ENCODE results near the gene CDH13. TPM values are rescaled to one million over a fixed set of nuclear protein-coding genes. Genes with fewer than 3 reads are reported as not detected.

CDH13 gene
- total and polyA plus RNA-seq, 2 donors (not counting 1 experiment from before 2014, with no cell fraction given) = 27.6 to 96.7 TPM

GRCh38 chr16:83849421-83849820 lies 1222.7 kb downstream of the CDH13 start:
- Histone ChIP-seq H3K36me3 (ENCODE audit: control insufficient read depth, insufficient read depth, low read length) (no peaks in the 10 kb centered on the region), H4K20me1 (ENCODE audit: control insufficient read depth, extremely low read depth, insufficient read depth, low read length) (no peaks in the 10 kb centered on the region), H3K79me2 (ENCODE audit: control insufficient read depth, insufficient read depth, low read length) (no peaks in the 10 kb centered on the region), H3K9ac (ENCODE audit: insufficient read depth, low read length) (no peak overlapping the region), H3K27ac (ENCODE audit: insufficient read depth, low read length) (no peak overlapping the region), H3K4me3 (replicated peaks in 1 of 4; ENCODE audit: control extremely low read depth in 1 of 4, insufficient read depth in 1 of 4, low read depth in 3 of 4, low read length in 4 of 4) (no peak overlapping the region), H3K27me3 (ENCODE audit: control insufficient read depth, insufficient read depth, low read length) (no peaks in the 10 kb centered on the region), H3K9me3 (ENCODE audit: control insufficient read depth, insufficient read depth, low read depth, low read length) (no peaks in the 10 kb centered on the region), H3K4me1 (ENCODE audit: control insufficient read depth, extremely low read depth, insufficient read depth, low read length) (no peaks in the 10 kb centered on the region), H2AFZ (ENCODE audit: low read length) (no peak overlapping the region), H3K4me2 (ENCODE audit: extremely low read depth, insufficient read depth, low read length) (no peak overlapping the region)
- TF ChIP-seq CTCF (conservative IDR thresholded peaks at IDR 0.05 in 1 of 2, IDR thresholded peaks at IDR 0.05 in 1 of 2; ENCODE audit: low read depth in 1 of 2, low read length in 2 of 2) (no peak), EZH2 (IDR thresholded peaks at IDR 0.05; ENCODE audit: low read length, missing control alignments) (no peak)
- no peak for DNase-seq (ENCODE audit: low read depth in 2 of 2)

Measured in fibroblast of lung (primary cell).